Right lobe of liver (tissue), 4 donors: ENCODE measurements around the gene COTL1.

ENCODE experiments used
- CTCF ChIP-seq, 4 donors: fragments of 200-600 bp in 3 of 4; fragments of 450-650 bp in 1 of 4; IDR thresholded peaks; one replicate each; pipeline versions ENCODE4 v1.5.1 to v1.8.0; 2016 to 2022; ENCODE audit warnings: antibody characterized with exemption in 4 of 4, mild to moderate bottlenecking in 2 of 4
- POLR2A ChIP-seq: fragments of 450-650 bp; IDR thresholded peaks from one replicate; pipeline ENCODE4 v1.6.1; 2017; ENCODE audit warnings: antibody characterized with exemption, mild to moderate bottlenecking
- donor health status: DM: no; HTN: no; CAD: no.
- donor health status: DM: no; HTN: no; CAD: no.
- donor health status: DM: no; HTN: yes; CAD: no.

- TF ChIP-seq POLR2A (no peak), CTCF (IDR thresholded peaks at IDR 0.05) (no peak)
These were observed 73.7 kb downstream of the COTL1 start for GRCh38 chr16:84544031-84544773.
